ENCODE data around the gene LIG1.

Gene LIG1

GRCh38 chr19:48113190-48113917 is 56.8 kb downstream of the LIG1 start:
- no peak overlapping the region for H3K4me3 ChIP-seq (ENCODE audit: low read length)
- H3K4me1 ChIP-seq (ENCODE audit: control insufficient read depth, low read length) = peaks cover 18% of the 10 kb centered on the region
- no peak overlapping the region for H3K4me2 ChIP-seq (ENCODE audit: low read length)
- TF ChIP-seq CTCF (IDR thresholded peaks at IDR 0.05; ENCODE audit: low read depth, low read length, poor library complexity, severe bottlenecking) (no peak), EZH2phosphoT487 (IDR thresholded peaks at IDR 0.05; ENCODE audit: borderline replicate concordance, low read length) (no peak)
- no peaks in the 10 kb centered on the region for H3K27me3 ChIP-seq (ENCODE audit: control insufficient read depth, low read length)
- no peaks in the 10 kb centered on the region for H3K79me2 ChIP-seq (ENCODE audit: control insufficient read depth, low read length)
- no peak overlapping the region for H3K27ac ChIP-seq (ENCODE audit: low read depth, low read length)
- no peaks in the 10 kb centered on the region for H3K9me2 ChIP-seq (replicated peaks; ENCODE audit: control insufficient read depth, low read length)
- peaks cover 14% of the 10 kb centered on the region for H3K36me3 ChIP-seq (ENCODE audit: control insufficient read depth, low read length)
- H4K20me1 ChIP-seq (ENCODE audit: control insufficient read depth, insufficient read depth, low read depth, low read length) = no peaks in the 10 kb centered on the region
- 0 out of 2 replicates have a peak, but pooled peaks cover 2% of the 10 kb centered on the region for H3F3A ChIP-seq (ENCODE audit: control insufficient read depth, insufficient read depth)
- H3K9me3 ChIP-seq (ENCODE audit: control insufficient read depth, insufficient read depth, low read length) = no peaks in the 10 kb centered on the region

- 0 out of 2 replicates have a peak, but pooled peaks cover 2% of the 10 kb centered on the region for H3F3A ChIP-seq (ENCODE audit: control insufficient read depth, insufficient read depth)
- TF ChIP-seq EZH2phosphoT487 (IDR thresholded peaks at IDR 0.05; ENCODE audit: borderline replicate concordance, low read length) (no peak), CTCF (IDR thresholded peaks at IDR 0.05; ENCODE audit: low read depth, low read length, poor library complexity, severe bottlenecking) (no peak)
- H3K4me3 ChIP-seq (ENCODE audit: low read length) = peak overlapping the region; percentile 72
- no peaks in the 10 kb centered on the region; the same call in 1 of the 2 replicates for H3K36me3 ChIP-seq (ENCODE audit: control insufficient read depth, low read length)
- no peaks in the 10 kb centered on the region for H3K27me3 ChIP-seq (ENCODE audit: control insufficient read depth, low read length)
- H4K20me1 ChIP-seq (ENCODE audit: control insufficient read depth, insufficient read depth, low read depth, low read length) = no peaks in the 10 kb centered on the region
- H3K4me2 ChIP-seq (ENCODE audit: low read length) = peak overlapping the region; percentile 78
- no peaks in the 10 kb centered on the region for H3K9me2 ChIP-seq (replicated peaks; ENCODE audit: control insufficient read depth, low read length)
- no peaks in the 10 kb centered on the region for H3K9me3 ChIP-seq (ENCODE audit: control insufficient read depth, insufficient read depth, low read length)
- H3K79me2 ChIP-seq (ENCODE audit: control insufficient read depth, low read length) = no peaks in the 10 kb centered on the region
- H3K27ac ChIP-seq (ENCODE audit: low read depth, low read length) = no peak overlapping the region
- peaks cover 22% of the 10 kb centered on the region for H3K4me1 ChIP-seq (ENCODE audit: control insufficient read depth, low read length)
Observed at GRCh38 chr19:48111280-48111679, 58.9 kb downstream of the LIG1 start.

- TF ChIP-seq CTCF (IDR thresholded peaks at IDR 0.05; ENCODE audit: low read depth, low read length, poor library complexity, severe bottlenecking) (no peak), EZH2phosphoT487 (IDR thresholded peaks at IDR 0.05; ENCODE audit: borderline replicate concordance, low read length) (no peak)
- H3K9me2 ChIP-seq (replicated peaks; ENCODE audit: control insufficient read depth, low read length) = no peaks in the 10 kb centered on the region
- H3K4me1 ChIP-seq (ENCODE audit: control insufficient read depth, low read length) = peaks cover 22% of the 10 kb centered on the region
- H3K79me2 ChIP-seq (ENCODE audit: control insufficient read depth, low read length) = no peaks in the 10 kb centered on the region
- peak within 1 kb of the TSS; percentile 11; the same call in 1 of the 2 replicates for H3K27ac ChIP-seq (ENCODE audit: low read depth, low read length)
- no peaks in the 10 kb centered on the region for H3K27me3 ChIP-seq (ENCODE audit: control insufficient read depth, low read length)
- 0 out of 2 replicates have a peak, but pooled peaks cover 2% of the 10 kb centered on the region for H3F3A ChIP-seq (ENCODE audit: control insufficient read depth, insufficient read depth)
- H4K20me1 ChIP-seq (ENCODE audit: control insufficient read depth, insufficient read depth, low read depth, low read length) = no peaks in the 10 kb centered on the region
- peak within 1 kb of the TSS; percentile 72 for H3K4me3 ChIP-seq (ENCODE audit: low read length)
- H3K4me2 ChIP-seq (ENCODE audit: low read length) = peak within 1 kb of the TSS; percentile 78
- no peaks in the 10 kb centered on the region for H3K9me3 ChIP-seq (ENCODE audit: control insufficient read depth, insufficient read depth, low read length)
- no peaks in the 10 kb centered on the region; the same call in 1 of the 2 replicates for H3K36me3 ChIP-seq (ENCODE audit: control insufficient read depth, low read length)
Observed at GRCh38 chr19:48110350-48110966, 59.7 kb downstream of the LIG1 start, which contains the start of gene PLA2G4C. TSS of gene PLA2G4C (minus strand) at chr19:48110817. CDS start at chr19:48106529, 4,288 bp downstream.

All from DOHH2 (cell line).